ENCODE data around the gene SDK2.

SDK2 gene

DNA sequence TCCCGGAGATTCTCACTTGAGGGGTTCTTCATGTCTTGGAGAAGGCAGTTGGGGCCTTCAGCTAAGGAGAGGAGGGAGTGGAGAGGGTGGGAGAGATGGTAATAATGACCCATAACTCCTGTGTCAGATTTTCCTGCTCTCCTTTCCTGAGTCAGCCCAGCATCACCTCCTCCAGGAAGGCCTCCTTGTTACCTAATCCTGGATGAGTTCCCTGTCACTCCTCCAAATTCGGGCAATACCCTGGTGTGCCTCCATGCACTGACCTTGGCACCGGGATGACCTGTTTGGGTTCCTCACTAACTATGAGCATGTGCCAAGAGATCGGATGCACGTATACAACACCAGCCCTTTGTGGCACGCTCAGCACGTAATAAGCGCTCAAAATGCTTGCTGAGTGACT, 38.8 kb downstream of the SDK2 start:
- no peak for DNase-seq

DNA sequence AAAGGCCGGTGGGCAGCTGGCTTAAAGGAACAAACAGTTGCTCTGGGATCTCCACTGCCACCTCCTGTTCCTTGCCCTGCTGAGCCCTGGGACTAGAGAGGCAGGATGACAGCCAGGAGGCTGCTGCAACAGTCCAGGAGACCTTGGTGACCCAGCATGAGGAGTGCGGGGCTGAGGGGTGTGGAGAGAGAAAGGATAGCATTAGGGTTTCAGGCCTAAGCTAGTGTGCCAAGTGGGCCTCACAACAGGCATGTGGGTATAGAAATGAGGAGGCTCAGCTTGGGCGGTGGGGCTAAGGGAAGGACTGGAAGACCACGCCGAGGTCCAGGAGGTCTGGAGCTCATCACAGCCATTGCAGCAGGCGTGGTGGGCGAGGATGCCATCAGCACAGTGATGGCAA, 39.8 kb downstream of the SDK2 start:
- DNase-seq = no peak

DNA sequence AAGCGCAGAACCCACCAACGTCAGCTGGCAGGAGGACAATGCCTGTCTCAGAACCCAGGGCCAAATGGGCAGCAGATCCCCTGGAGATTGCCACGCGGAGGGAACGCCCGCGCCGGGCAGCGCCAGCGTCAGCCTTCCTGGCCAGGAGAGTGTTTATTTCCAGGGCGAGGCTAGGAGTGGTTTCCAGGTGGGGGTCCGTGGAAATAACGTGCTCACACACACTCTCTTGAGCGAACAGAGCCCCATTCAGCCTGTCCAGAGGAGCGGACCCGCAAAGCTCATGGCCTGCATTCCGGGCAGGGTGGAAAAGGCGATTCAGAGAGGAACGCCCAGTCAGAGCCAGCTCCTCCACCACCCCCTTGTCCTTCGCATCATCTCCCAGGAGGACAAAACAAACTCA, 40.3 kb downstream of the SDK2 start:
- DNase-seq = no peak

DNA sequence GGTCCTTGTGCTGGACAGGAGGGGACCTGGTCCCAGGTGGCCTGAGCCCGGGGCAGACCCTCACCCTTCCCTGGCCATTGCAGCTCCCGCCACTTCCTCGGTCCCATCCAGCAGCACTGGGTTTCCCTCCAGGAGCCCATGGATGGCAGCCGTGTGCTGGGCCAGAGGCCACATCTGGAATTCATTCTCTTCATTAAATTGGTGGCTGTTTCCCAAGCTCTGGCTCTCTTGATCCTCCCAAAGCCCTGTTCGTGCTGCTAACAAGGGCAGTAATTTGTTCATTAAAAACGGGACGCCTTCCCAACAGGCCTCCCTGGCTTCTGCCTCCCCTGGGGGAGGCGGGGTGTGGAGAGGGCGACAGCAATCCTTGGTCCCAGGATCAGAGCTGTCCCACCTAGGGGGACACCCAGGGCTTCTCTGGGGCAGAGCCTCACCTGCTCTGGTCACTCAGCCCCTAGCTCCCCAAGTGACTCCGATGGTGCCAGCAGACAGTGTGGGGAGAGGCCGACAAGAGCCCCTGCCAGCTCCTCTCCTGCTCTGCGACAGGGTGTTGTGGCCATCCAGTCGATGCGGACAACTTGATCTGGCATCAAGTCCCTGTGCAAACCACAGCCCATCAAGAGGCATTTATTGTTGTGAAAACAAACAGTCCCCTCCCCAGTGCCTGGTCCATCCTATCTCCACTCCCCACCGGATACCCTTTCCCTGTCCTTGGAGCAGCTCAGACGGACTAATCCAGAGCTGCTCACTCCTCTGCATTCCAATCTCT, 44.0 kb downstream of the SDK2 start:
- no peak for DNase-seq

DNA sequence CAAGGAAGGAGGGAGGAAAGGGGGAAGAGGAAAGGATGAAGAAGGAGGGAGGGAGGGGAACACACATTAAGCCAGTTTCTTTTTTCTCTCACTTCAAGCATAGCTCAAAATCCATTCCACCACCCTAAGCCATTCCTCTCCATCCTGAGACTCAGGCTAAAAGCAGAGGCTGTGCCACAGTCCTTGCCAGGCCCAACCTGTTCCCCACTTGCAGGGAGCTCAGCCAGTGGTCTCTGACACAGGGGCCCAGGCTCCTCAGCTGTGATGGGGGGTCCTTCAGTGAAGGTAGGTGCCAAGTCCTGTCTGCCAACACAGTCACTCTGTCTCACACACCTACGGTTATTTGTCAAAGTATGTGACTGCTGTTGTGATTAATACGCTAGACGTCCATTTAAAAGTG, 44.6 kb downstream of the SDK2 start:
- DNase-seq = no peak

DNA sequence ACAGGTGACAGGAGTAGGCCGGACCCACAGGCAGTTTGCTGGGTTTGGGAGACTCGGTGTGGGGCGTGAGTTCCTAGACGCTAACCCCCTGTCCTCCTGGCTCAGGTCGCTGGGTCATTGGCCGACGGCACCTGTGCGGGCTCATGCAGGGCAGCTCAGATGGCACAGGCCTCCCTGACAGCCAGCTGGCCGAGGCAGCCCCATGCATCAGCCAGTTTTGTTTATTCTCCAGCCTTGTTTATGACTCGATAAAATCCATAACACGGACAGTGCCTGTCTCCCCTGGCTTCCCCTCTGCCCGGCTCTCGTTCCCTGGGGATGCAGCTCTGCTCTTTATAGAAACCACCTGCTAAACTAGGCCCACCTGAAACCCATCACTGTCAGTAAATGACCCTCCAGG, 46.0 kb downstream of the SDK2 start:
- no peak for DNase-seq

DNA sequence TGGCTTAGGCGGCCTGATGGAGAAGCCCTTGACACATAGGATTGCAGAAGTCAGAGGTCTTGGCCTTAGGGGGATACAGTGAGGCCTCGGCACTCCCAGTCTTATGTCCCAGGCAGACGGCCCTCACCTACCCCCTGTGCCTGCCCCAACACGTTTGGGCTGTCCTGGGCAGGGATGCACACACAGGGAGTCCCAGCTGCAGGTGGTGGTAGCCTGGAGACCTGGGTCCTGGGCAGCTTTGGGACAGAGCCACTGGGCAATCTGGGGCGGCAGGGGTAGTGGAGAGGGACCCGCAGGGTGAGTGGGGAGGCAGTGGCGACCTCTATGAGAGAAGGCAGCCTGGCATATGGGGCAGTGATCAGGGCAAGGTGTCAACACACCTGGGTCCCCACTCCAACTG, 48.3 kb downstream of the SDK2 start:
- DNase-seq = no peak

DNA sequence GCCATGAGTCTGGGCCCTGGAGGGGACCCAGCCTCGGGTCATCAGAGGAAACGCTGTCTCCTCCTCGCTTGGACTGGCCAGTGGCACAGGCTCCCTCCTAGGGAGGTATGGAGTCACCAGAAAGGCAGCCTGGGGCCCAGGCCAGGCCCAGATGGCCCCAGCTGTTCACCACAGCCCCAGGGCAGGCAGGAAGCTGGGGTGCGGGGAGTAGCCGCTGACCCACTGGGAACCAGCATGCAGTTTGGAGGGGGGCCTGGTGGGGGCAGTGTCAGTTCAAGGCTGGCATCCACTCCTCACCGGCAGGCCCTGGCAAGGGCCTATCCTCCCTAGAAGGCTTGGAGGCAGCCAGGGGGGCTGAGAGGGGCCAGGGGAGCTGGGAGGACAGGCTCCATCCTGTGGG, 48.8 kb downstream of the SDK2 start:
- DNase-seq = no peak

DNA sequence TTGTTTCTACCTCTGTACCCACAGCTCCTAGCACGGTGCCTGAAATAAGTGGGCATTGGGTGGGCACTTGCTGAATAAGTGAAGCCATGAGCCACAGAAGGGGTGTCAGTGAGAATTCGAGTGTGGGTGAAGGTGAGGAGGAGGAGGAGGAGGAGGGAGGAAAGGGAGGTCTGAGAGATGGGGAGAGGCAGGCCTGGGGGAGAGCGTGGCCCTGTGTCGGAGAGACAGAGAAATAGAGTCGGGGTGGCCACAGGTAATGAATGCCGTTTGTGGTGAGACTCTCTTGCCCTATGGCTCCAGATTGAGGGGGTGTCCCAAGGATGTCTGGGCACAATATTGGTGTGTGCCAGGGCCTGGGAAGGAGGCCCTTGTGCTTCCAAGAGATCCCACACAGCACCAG, 49.2 kb downstream of the SDK2 start:
- DNase-seq = no peak

DNA sequence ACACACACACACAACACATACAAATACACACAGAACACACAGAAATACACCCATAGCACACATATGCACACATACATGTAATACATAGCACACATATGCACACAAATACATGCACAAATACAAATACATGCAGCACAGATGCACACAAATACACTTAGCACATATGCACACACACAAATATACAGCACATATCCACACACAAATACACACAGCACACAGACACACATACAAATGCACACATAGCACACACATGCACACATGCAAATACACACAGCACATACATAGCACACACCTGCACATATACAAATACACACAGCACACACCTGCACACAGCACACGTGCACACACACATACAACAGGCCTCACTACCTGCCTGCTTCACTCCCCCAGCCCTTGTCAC, 49.6 kb downstream of the SDK2 start:
- no peak for DNase-seq

DNA sequence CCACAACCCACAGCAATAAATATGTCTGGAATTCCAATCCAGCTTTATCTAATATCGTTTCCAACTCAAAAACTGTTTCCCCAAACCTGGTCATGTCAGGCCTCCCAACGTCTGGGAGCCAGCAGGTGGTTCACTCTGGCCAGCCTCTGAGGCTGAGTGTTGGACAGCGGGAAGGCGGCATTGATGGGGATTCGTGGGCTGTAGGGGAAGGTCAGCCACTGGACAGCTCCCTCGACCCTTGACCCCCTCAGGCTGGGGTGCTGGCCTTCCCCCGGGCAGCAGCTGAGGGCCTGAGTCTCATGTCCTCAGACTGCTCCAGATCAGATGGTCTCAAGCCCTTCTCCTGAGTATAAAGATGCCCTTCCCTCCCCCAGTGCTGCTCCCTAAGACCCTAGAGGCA, 50.2 kb downstream of the SDK2 start:
- DNase-seq = no peak

DNA sequence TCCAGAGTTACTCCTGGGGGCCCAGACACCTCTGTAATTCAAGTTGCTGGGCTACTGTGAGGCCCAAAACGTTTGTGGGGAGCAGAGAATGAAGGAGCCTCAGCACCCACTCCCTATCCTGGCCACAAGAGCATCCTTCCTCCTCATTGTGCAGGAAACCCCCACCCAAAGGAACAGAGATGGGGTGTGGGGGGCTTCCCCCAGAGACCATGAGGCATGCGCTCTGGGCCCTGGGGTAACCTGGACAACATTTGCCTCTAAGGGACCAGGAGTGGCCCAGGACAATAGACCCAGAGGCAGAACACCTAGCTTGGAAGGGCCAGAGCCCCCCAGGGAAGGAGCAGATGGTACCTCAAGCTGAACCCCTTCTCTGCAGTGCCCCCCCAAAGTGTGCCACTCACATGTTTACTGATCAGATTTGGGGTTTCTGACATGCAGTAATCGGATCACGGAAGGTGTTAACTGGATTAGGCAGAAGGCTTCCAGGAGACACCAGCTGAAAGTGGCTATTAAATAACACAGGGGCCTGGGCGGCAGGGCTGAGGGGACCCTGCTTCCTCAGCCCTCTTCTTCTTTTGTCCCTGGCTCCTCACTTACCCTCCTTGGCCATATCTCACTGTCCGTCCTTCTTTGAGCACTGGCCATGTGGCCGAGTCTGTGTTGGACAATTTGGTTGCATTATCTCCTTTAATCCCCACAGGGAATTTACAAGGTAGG, 50.8 kb downstream of the SDK2 start:
- no peak for DNase-seq

DNA sequence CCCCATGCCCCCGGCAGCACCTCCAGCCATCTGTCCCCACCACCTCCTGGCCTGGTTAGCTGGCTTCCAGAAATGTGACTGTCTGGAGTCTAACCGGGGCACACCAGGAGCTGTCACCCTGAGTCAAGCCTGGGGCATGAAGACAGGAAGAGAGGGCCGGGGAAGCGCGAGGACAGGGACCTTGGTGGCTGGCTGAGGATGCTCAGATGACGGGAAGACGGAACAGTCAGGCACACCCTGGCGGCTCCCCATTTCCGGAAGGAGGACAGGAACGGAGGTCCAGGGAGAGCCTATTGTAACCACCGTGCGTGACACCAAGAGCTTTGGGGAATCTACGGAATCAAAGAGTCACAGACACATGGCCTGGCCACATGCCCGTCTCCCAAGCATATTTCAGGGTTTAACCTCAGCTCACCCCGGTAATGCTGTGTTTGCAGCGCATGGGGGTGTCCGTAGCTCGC, 51.7 kb downstream of the SDK2 start:
- DNase-seq = no peak

DNA sequence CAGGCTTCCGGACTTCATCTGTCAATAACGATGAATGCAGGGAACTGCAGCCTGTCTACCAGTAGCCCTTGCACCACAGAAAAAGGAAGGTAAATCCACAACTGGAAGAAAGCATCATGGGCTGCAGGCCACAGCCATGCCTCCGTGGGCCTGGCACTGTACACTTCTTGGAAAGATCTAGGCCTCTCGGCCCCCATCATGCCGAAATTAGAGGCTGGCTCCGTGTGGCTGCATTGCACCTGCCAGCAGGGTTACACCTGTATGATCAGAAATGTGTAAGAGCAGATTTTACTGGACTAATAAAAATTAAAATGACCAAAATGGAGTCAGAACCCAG, 52.2 kb downstream of the SDK2 start:
- DNase-seq = no peak

DNA sequence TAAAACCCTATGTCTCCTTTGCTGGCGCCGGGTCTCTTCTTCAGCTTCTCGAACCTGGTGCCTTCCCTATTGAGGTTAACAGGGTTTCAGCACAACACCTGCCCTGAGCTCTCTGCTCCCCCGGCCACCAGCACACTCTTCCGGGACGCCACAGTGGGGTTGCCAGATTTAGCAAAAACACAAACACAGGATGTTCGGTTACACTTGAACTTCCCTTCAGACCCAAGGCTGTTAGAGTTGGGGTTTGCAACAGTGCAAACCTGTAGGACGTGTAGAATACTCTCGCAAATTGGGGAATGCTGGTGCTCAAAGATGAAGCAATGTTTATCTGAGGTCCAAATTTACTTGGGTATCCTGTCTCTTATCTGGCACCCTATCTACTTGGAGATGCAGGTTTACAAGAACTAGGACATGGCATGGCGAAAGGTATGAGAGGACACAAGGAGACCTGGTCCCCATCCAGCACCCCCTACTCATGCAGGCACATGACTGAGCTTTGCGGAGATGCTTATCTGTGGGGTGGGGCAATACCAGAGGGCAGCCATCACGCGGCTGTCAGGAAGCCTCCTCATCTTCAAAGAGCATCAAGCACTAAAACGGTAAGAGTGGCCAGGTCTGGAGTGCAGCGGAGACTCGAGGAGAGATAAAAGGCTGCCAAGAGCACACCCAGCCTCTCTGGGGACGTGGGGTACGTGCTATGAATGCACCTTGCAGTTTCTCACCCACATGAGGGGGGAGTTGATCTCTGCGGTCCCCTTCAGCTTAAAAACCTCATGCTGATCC, 52.8 kb downstream of the SDK2 start:
- no peak for DNase-seq

DNA sequence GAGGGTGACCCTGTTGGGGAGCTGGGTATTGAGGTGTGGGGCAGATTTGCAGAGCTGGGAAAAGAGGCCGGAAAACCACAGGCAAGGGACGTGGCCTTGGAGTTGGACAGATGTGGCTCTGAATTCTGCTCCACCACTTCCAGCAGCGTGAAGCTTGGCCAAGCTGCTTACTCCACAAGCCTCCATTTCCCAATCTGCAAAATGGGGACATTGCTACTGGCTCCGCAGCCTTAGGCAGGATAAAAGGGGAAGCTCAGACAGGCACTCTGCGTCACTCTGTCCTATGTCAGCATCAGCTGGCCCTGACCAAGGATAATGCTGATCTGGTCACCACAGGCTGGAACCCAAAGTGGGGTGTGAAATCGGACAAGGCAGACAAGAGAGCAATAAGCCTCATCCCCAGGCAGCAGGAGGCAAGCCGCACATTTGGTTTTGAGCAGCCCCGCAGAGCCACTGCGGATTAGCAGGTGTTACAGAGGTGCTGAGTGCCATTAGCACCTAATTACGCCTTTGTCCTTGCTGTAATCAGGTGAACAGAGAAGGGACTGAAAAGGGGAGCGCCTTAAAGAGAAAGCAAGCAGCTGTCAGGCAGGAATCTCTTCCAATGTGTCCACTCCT, 54.8 kb downstream of the SDK2 start:
- DNase-seq = no peak

DNA sequence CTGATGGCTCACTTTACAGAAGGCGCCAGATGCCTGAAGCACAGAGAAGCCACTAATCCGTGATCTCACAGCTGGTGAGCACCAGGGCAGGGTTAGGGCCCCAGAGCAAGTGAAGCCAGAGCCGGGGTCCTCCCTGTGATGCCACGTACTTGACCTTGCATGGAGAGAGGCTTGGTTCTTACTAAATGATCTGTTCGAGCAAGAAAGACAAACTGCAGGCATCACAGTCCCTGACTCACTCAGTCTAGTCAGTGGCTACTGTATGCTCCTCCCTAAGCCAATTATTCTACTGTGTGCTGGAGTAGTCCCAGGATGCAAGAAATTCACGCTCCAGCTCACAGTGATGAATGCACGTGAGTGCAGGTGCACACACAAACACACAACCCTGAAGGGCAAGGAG, 55.4 kb downstream of the SDK2 start:
- DNase-seq = no peak

DNA sequence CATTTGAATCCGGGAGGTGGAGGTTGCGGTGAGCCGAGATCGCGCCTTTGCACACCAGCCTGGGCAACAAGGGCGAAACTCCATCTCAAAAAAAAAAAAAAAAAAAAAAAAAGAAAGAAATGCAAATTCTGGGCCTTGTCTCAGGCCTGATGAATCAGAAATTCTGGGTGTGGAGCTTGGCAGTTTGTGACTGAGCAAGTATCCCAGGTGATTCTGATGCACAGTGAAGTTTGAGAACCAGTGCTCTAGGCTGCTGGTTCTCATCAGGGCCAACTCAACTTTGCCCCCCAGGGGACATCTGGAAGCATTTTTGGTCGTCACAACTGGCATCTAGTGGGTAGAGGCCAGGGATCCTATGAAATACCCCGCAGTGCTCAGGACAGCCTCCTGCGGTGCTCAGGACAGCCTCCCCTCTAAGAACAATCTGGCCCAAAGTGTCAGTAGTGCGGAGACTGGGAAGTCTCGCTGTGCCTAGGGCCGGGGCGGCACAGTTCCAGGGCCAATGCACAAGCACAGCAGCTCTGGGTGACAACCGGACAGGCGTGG, 55.9 kb downstream of the SDK2 start:
- DNase-seq = no peak

DNA sequence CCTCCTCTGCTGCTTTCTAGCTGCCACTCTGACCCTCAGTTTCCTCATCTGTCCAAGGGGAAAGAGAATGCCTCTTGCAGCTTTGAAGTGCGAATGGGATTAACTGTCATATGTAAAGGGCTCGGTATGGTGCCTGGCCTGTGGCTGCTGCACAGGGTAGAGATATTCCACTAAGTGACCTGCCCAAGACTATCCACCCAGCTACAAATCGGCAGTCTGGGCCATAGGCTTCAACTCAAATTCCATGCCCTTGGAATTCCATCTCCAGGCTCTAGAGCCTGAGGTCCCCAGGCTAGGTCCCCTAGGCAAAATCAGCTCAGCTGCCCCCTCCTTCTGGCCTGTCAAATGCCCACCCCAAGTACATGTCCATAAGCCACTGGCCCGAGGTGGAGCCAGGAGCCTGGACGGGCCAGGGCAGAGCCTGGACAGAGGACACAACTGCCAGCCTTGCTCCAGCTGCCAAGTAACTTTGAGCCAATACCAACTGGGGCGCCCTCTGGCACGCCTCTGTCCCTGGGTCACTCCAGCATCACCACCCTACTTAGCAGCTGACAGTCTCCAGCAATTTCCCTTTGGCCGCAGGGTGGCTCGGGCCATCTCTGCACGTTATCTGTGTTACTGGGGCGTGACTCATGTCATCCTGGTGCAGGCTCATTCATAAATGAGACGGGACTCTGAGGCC, 57.2 kb downstream of the SDK2 start:
- DNase-seq = peak; percentile 54

DNA sequence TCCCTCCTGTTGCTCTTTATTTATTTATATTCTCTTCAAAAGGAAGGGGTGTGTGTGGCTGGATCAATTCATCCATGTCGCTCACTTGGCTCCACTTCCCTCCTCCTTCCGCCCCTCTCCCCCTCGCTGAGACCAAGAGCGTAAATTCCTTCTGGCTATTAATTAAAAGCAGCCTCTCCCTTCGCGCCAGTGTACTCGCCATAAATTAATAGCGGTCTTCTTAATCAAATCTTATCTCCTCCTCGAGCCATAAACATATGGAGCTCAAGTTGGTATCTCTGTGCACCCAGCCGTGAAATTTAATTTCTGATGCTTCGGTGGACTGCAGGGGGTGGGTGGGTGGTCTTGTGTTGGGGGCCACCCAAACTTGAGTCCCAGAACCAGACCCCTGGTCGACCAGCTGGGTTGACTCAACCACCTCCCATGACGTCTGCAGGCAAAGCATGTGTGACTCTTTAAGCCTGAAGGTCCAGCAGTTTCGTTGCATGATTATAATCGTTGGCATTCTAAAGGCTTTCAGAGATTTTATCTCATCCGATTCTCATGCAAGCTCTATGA, 57.9 kb downstream of the SDK2 start:
- no peak for DNase-seq

DNA sequence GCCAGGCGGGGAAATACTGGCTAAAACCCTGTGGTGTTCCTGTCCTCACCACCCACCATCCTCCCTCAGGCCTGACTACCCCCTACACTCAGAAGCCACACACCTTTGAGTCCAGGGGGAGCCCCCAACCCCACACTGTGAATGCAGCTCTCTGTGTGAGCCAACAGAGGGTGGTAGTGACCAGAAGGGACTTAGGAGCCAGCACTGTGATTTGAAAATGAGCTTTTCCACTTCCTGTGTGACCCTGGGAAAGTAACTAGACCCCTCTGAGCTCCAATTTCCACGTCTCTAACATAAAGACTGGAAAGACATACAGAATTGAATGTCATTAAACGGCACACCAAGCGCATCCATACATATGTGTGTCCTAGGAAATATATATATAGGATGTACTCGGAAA, 58.7 kb downstream of the SDK2 start:
- DNase-seq = no peak

DNA sequence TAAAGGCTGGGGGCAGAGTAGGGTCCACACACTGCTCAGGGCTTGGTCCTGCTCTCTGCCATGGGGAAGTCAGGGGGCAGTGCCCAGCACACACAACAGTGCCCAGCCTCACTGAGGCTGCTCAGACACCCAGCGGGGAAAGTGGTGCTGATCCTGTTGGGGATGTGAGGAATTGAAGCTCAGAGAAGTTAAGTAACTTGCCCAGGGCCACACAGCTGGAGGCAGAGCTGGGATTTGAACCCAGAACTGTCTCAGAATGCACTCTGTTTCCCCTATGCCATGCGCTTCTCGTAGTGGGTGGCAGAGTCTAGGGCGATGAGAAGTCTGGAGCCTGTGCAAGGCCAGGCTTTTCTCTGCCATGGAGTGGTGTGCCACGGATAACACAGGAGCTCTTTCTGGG, 59.3 kb downstream of the SDK2 start:
- DNase-seq = no peak
